C4-2B (cell line): ENCODE results near the gene WAC.

ENCODE experiments used
- ZFX ChIP-seq: fragments of 450-650 bp; IDR thresholded peaks from 2 replicates; pipeline ENCODE4 v1.6.1; 2017
- TF ChIP-seq, protein P1 (sequence below): fragments of 450-650 bp; conservative IDR thresholded peaks from 2 replicates; pipeline ENCODE4 v1.5.1; 2017; ENCODE audit warnings: mild to moderate bottlenecking

DNA sequence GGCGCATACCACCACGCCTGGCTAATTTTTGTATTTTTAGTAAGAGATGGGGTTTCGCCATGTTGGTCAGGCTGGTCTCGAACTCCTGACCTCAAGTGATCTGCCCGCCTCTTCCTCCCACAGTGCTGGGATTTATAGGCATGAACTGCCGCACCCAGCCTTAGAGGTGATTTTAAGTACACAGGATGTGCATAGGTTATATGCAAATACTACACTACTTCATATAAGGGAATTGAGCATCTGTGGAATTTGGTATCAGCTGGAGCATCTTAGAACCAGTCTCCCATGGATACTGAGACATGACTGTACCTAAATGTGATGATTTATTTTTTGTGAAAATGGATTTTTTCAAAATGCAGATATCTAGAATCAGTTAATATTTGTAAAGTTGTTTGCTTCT lies 21.1 kb downstream of the WAC start:
- TF ChIP-seq, protein P1, sequence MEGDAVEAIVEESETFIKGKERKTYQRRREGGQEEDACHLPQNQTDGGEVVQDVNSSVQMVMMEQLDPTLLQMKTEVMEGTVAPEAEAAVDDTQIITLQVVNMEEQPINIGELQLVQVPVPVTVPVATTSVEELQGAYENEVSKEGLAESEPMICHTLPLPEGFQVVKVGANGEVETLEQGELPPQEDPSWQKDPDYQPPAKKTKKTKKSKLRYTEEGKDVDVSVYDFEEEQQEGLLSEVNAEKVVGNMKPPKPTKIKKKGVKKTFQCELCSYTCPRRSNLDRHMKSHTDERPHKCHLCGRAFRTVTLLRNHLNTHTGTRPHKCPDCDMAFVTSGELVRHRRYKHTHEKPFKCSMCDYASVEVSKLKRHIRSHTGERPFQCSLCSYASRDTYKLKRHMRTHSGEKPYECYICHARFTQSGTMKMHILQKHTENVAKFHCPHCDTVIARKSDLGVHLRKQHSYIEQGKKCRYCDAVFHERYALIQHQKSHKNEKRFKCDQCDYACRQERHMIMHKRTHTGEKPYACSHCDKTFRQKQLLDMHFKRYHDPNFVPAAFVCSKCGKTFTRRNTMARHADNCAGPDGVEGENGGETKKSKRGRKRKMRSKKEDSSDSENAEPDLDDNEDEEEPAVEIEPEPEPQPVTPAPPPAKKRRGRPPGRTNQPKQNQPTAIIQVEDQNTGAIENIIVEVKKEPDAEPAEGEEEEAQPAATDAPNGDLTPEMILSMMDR = no peak
- no peak for TF ChIP-seq ZFX
